GM18873 (cell line): ENCODE data around the gene NPTN.

Experiments used
- ATAC-seq: cut with Tn5 transposase; IDR thresholded peaks from one replicate; pipeline ENCODE4 v1.9.1; 2021; ENCODE audit warnings: mild to moderate bottlenecking, moderate library complexity, moderate number of reproducible peaks; ENCODE audit not compliant: unreplicated experiment, low FRiP score

NPTN gene

GRCh38 chr15:73633991-73634495 lies 854 bp upstream of the NPTN start:
- ATAC-seq, result no peak

- no peak for ATAC-seq
Measured at GRCh38 chr15:73632670-73633058, 525 bp downstream of the NPTN start.

- ATAC-seq, result no peak
Measured at GRCh38 chr15:73631915-73632669, 1.1 kb downstream of the NPTN start.

GRCh38 chr15:73630921-73631362 lies 2.2 kb downstream of the NPTN start:
- ATAC-seq, result no peak

GRCh38 chr15:73629798-73630429 lies 3.3 kb downstream of the NPTN start:
- no peak for ATAC-seq

GRCh38 chr15:73628976-73629797 lies 4.0 kb downstream of the NPTN start:
- ATAC-seq, result no peak

- ATAC-seq, result no peak
Measured at GRCh38 chr15:73628102-73628501, 5.1 kb downstream of the NPTN start.

- ATAC-seq, result no peak
Measured at GRCh38 chr15:73626072-73626471, 7.1 kb downstream of the NPTN start.

GRCh38 chr15:73624530-73624929 lies 8.7 kb downstream of the NPTN start:
- ATAC-seq, result no peak

GRCh38 chr15:73621286-73621826 lies 11.8 kb downstream of the NPTN start:
- no peak for ATAC-seq

- no peak for ATAC-seq
Measured at GRCh38 chr15:73620078-73620477, 13.1 kb downstream of the NPTN start.

GRCh38 chr15:73617913-73618312 lies 15.3 kb downstream of the NPTN start:
- no peak for ATAC-seq

GRCh38 chr15:73617301-73617831 lies 15.8 kb downstream of the NPTN start:
- ATAC-seq, result no peak

GRCh38 chr15:73608941-73609340 lies 24.2 kb downstream of the NPTN start:
- ATAC-seq, result no peak

GRCh38 chr15:73608475-73608874 lies 24.7 kb downstream of the NPTN start:
- no peak for ATAC-seq

GRCh38 chr15:73607843-73608242 lies 25.3 kb downstream of the NPTN start:
- ATAC-seq, result no peak

GRCh38 chr15:73607405-73607804 lies 25.8 kb downstream of the NPTN start:
- ATAC-seq, result no peak

GRCh38 chr15:73605759-73606436 lies 27.3 kb downstream of the NPTN start:
- no peak for ATAC-seq

GRCh38 chr15:73604477-73604876 lies 28.7 kb downstream of the NPTN start:
- ATAC-seq, result no peak

- ATAC-seq, result no peak
Measured at GRCh38 chr15:73602992-73603391, 30.2 kb downstream of the NPTN start.
